ENCODE measurements around the gene PTPN2. TPM values are rescaled to one million over a fixed set of nuclear protein-coding genes. Genes with fewer than 3 reads are reported as not detected.
A peak's percentile ranks its signal among the peaks of the same experiment; 100 is the strongest.
"Not testable (repeated sequence)": the region's sequence is repeated elsewhere in the genome, so short reads cannot be mapped to it uniquely, and the experiment has no call there.

Gene PTPN2
- total RNA-seq, 1 donor from 2014 or later, result 72.5 TPM

DNA sequence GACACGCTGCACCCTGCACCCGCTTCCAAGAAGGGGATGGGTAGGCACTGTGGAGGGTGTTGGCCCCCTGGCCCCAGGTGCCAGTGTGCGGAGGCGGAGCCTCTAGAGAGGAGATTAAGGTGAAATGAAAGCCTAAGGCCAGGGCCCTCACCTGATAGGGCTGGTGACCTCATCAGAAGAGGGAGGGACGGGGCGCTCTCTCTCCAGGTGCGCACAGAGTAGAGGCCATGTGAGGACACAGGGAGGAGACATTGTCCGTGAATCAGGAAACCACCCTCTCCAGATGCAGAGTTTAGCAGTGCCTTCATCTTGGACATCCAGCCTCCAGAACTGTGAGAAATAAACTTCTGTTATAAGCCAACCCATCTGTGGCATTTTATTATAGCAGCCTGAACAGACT, 118.9 kb downstream of the PTPN2 start:
- DNase-seq, result no peak
- intact Hi-C loops (cut with micrococcal nuclease), result no loop called here
- Mint-ChIP-seq H3K36me3 (ENCODE audit: low read depth) (peaks cover 4% of the 10 kb centered on the region), H3K27ac (no peak overlapping the region), H3K4me1 (peaks cover 2% of the 10 kb centered on the region), H3K27me3 (no peaks in the 10 kb centered on the region), H3K9me3 (no peaks in the 10 kb centered on the region), H3K4me3 (no peak overlapping the region)

GRCh38 chr18:12758566-12758965, 125.5 kb downstream of the PTPN2 start:
- intact Hi-C loops (cut with micrococcal nuclease), result not testable (repeated sequence)

DNA sequence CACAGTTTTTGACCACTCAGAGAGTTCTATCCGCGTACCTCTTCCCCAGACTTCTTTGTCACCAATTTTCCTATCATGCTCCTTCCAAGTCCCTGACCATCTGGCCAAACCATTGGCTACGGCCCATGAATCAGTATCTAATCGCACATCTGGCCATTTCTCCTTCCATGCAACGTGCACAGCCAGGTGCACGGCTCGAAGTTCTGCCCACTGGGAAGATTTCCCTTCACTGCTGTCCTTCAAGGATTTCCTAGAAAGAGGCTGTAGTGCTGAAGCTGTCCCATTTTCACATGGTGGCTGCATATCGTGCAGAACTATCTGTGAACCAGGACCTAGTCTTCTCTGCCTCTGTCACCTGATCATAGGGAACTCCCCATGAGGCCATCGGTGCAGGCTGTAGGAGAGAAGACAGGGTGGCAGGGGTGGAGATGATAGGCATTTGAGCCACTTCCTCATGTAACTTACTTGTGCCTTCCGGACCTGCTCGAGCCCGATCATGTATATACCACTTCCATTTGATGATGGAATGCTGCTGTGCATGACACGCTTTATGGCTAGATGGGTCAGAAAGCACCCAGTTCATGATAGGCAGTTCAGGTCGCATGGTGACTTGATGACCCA, 127.3 kb downstream of the PTPN2 start:
- DNase-seq; H3K4me1 Mint-ChIP-seq; H3K36me3 Mint-ChIP-seq (ENCODE audit: low read depth); H3K9me3 Mint-ChIP-seq; H3K27me3 Mint-ChIP-seq; H3K4me3 Mint-ChIP-seq; intact Hi-C loops (cut with micrococcal nuclease); H3K27ac Mint-ChIP-seq: not testable (repeated sequence)

More at GRCh38 chr18:12758566-12758965, 125.5 kb downstream of the PTPN2 start:
- not testable (repeated sequence) for DNase-seq; H3K9me3 Mint-ChIP-seq; H3K4me3 Mint-ChIP-seq; H3K36me3 Mint-ChIP-seq (ENCODE audit: low read depth); H3K27ac Mint-ChIP-seq; H3K27me3 Mint-ChIP-seq; H3K4me1 Mint-ChIP-seq

DNA sequence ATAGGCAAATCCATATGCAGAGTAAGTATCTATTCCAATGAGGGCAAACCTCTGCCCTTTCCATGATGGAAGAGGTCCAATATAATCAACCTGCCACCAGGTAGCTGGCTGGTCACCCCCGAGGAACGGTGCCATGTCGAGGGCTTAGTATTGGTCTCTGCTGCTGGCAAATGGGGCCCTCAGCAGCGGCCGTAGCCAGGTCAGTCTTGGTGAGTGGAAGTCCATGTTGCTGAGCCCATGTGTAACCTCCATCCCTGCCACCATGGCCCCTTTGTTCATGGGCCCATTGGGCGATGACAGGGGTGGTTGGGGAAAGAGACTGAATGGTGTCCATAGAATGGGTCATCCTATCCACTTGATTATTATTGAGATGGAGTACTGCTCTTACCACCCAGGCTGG, 128.4 kb downstream of the PTPN2 start:
- intact Hi-C loops (cut with micrococcal nuclease), result not testable (repeated sequence)

DNA sequence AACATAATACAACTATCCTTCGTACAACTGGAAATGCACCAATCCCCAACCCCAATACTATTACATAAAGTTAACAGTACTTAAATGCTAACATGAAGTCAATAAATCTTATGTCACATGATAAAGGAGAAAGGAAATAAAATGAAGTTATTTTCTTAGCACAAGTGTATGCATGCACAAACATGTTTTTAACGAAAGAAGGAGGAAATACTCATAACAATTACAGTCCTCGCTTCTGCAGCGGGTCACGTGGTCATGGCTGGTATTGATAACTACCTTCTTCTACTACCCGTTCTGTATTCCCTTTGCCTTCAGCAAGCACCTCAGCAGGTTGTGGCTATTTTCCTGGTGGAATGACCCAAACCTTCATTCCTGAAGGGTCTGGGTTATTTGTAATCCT, 129.5 kb downstream of the PTPN2 start:
- intact Hi-C loops (cut with micrococcal nuclease), result no loop called here
- Mint-ChIP-seq H3K4me3 (no peak overlapping the region), H3K27me3 (no peaks in the 10 kb centered on the region), H3K4me1 (peaks cover 11% of the 10 kb centered on the region), H3K36me3 (ENCODE audit: low read depth) (no peaks in the 10 kb centered on the region), H3K9me3 (no peaks in the 10 kb centered on the region), H3K27ac (no peak overlapping the region)
- no peak for DNase-seq

More for the DNA sequence above, 128.4 kb downstream of the PTPN2 start:
- H3K9me3 Mint-ChIP-seq; DNase-seq; H3K27ac Mint-ChIP-seq; H3K36me3 Mint-ChIP-seq (ENCODE audit: low read depth); H3K27me3 Mint-ChIP-seq; H3K4me3 Mint-ChIP-seq; H3K4me1 Mint-ChIP-seq: not testable (repeated sequence)

DNA sequence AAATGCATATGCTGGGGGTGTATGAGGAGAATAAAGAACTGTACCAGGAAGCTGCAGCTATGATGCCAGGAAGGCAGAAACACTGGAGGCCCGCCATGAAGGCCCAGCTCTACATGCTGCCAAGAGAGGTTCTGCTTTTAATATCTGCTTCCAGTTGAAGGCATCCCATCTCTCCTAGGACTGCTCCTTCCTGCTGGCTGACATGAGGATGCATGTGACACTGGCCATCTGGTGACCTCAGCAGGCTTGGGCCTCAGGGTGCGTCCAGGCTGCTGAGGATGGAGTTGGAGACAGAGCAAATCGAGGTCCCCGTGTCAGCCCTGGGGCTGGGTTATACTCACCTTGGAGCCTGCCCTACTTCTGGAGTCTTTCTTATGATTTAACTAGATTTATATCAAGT, 132.1 kb downstream of the PTPN2 start:
- Mint-ChIP-seq H3K27ac (no peak overlapping the region), H3K4me1 (peaks cover 14% of the 10 kb centered on the region), H3K36me3 (ENCODE audit: low read depth) (no peaks in the 10 kb centered on the region), H3K27me3 (no peaks in the 10 kb centered on the region), H3K4me3 (no peak overlapping the region), H3K9me3 (no peaks in the 10 kb centered on the region)
- intact Hi-C loops (cut with micrococcal nuclease), result no loop called here
- no peak for DNase-seq

- DNase-seq, result no peak
- Mint-ChIP-seq H3K4me1 (peaks cover 14% of the 10 kb centered on the region), H3K27ac (no peak overlapping the region), H3K36me3 (ENCODE audit: low read depth) (no peaks in the 10 kb centered on the region), H3K4me3 (no peak overlapping the region), H3K27me3 (no peaks in the 10 kb centered on the region), H3K9me3 (no peaks in the 10 kb centered on the region)
- intact Hi-C loops (cut with micrococcal nuclease), result no loop called here
These were observed 132.5 kb downstream of the PTPN2 start for GRCh38 chr18:12751503-12751884.

- H3K27ac Mint-ChIP-seq, result no peak overlapping the region
- no peaks in the 10 kb centered on the region for H3K36me3 Mint-ChIP-seq (ENCODE audit: low read depth)
- H3K4me3 Mint-ChIP-seq, result no peak overlapping the region
- no peaks in the 10 kb centered on the region for H3K27me3 Mint-ChIP-seq
- no peak for DNase-seq
- peaks cover 14% of the 10 kb centered on the region for H3K4me1 Mint-ChIP-seq
- H3K9me3 Mint-ChIP-seq, result no peaks in the 10 kb centered on the region
- intact Hi-C loops (cut with micrococcal nuclease), result no loop called here
These were observed 133.1 kb downstream of the PTPN2 start for GRCh38 chr18:12750715-12751502.

DNA sequence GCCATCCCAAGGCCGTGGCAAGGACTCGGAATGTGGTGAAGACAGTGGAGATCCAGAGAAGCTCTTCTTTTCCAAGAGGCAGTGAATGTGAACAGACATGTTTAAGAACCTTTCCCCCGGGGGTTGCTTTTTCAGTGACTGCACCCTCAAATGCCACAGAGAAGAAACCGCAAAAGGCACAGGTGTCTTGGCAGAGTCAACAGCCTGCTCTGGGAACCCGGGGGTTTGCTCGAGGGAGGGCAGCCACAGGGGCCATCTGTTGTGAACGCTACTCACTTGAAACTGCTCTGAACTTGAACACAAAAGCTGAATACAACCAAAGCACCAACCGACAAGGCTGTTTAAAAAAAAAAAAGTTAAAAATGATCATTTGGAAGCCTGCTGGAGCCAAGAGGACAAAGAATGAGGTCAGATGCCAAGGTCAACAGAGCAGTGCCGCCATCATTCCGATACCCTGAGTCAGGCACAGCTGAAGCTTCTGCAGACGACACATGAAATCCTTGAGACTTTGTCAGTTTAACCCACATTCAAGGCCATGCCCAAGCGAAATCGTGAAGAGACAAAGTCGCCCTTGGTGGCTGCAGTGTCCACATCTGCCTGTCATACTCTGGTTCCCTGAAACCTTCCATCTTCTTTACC, 133.8 kb downstream of the PTPN2 start:
- peak; percentile 75 for DNase-seq
- H3K27me3 Mint-ChIP-seq, result no peaks in the 10 kb centered on the region
- no peaks in the 10 kb centered on the region for H3K9me3 Mint-ChIP-seq
- peak overlapping the region; percentile 62 for H3K27ac Mint-ChIP-seq
- peak overlapping the region; percentile 48 for H3K4me3 Mint-ChIP-seq
- H3K36me3 Mint-ChIP-seq (ENCODE audit: low read depth), result no peaks in the 10 kb centered on the region
- H3K4me1 Mint-ChIP-seq, result peaks cover 14% of the 10 kb centered on the region
- intact Hi-C loops (cut with micrococcal nuclease), result no loop called here

- Mint-ChIP-seq H3K27me3 (no peaks in the 10 kb centered on the region), H3K27ac (no peak overlapping the region)
- intact Hi-C loops (cut with micrococcal nuclease), result no loop called here
These were observed 134.9 kb downstream of the PTPN2 start for GRCh38 chr18:12749121-12749520.

DNA sequence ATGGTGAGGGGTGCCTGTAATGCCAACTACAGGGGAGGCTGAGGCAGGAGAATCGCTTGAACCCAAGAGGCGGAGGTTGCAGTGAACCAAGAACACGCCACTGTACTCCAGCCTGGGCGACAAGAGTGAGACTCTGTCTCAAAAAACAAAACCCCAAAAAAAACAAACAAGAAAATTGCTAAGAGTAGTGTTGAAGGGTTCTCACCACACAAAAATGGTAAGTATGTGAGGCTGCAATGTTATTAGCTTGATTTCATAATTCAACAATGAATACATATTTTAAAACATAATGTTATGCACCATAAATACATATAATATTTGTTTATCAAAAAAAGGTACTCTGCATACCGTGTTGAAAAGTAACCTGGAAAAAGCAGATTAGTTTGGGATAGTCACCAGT, 135.4 kb downstream of the PTPN2 start:
- no peaks in the 10 kb centered on the region for H3K27me3 Mint-ChIP-seq
- peaks cover 17% of the 10 kb centered on the region for H3K4me1 Mint-ChIP-seq
- no peak overlapping the region for H3K4me3 Mint-ChIP-seq
- no peak for DNase-seq
- no peaks in the 10 kb centered on the region for H3K36me3 Mint-ChIP-seq (ENCODE audit: low read depth)
- no peak overlapping the region for H3K27ac Mint-ChIP-seq
- H3K9me3 Mint-ChIP-seq, result no peaks in the 10 kb centered on the region
- intact Hi-C loops (cut with micrococcal nuclease), result no loop called here

More at GRCh38 chr18:12749121-12749520, 134.9 kb downstream of the PTPN2 start:
- Mint-ChIP-seq H3K4me1 (peaks cover 17% of the 10 kb centered on the region), H3K36me3 (ENCODE audit: low read depth) (no peaks in the 10 kb centered on the region), H3K4me3 (no peak overlapping the region), H3K9me3 (no peaks in the 10 kb centered on the region)
- DNase-seq, result no peak

DNA sequence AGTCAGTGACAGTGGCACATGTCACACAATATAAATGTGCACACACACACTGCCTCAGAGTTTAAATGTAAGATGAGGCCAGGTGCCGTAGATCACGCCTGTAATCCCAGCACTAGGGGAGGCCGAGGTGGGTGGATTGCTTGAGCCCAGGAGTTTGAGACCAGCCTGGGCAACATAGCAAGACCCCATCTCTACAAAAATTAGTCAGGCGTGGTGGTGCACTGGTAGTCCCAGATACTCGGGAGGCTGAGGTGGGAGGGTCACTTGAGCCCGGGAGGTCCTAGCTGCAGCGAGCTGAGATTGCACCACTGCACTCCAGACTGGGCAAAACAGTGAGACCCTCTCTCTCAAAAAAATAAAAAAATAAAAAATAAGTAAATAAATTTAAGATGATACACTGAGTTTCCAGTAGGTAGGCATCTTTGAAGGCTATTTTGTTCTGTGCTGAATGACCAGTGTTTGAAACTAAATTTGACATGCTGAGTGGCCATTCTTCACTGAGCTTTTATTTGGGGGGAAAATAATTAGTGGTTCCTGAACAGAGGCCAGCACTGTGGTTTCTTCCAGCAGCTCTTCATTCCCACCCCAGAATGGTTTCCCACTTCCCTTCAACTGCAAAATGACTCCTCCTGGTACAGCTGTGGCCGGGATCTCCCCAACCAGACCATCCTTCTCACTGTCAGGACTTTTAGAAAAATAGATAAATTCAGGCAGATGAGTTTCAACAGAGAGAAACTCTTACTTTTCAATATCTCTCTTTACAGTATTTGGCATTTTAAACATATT, 136.3 kb downstream of the PTPN2 start:
- DNase-seq, result no peak
- Mint-ChIP-seq H3K27ac (no peak overlapping the region), H3K4me1 (peaks cover 17% of the 10 kb centered on the region), H3K36me3 (ENCODE audit: low read depth) (no peaks in the 10 kb centered on the region), H3K4me3 (no peak overlapping the region), H3K9me3 (no peaks in the 10 kb centered on the region), H3K27me3 (no peaks in the 10 kb centered on the region)
- intact Hi-C loops (cut with micrococcal nuclease), result no loop called here

- Mint-ChIP-seq H3K27ac (no peak overlapping the region), H3K27me3 (no peaks in the 10 kb centered on the region), H3K4me1 (peaks cover 14% of the 10 kb centered on the region), H3K4me3 (no peak overlapping the region), H3K9me3 (no peaks in the 10 kb centered on the region), H3K36me3 (ENCODE audit: low read depth) (no peaks in the 10 kb centered on the region)
- intact Hi-C loops (cut with micrococcal nuclease), result no loop called here
- DNase-seq, result no peak
These were observed 138.8 kb downstream of the PTPN2 start for GRCh38 chr18:12745095-12745795.
